A549 treated with AZD2906 at 1 μM for 4 hours (cell line): ENCODE measurements around the gene RAB19. TPM values are rescaled to one million over a fixed set of nuclear protein-coding genes. Genes with fewer than 3 reads are reported as not detected.

Source experiments
- total RNA-seq: library from RNA; stranded (reverse); fragments of 200-300 nt; extraction: Qiagen RNA extraction; gene quantifications from 5 replicates; pipeline ENCODE4 v1.2.3, GENCODE V29; 2022

RAB19 gene
- total RNA-seq = not detected in 5 replicates

DNA sequence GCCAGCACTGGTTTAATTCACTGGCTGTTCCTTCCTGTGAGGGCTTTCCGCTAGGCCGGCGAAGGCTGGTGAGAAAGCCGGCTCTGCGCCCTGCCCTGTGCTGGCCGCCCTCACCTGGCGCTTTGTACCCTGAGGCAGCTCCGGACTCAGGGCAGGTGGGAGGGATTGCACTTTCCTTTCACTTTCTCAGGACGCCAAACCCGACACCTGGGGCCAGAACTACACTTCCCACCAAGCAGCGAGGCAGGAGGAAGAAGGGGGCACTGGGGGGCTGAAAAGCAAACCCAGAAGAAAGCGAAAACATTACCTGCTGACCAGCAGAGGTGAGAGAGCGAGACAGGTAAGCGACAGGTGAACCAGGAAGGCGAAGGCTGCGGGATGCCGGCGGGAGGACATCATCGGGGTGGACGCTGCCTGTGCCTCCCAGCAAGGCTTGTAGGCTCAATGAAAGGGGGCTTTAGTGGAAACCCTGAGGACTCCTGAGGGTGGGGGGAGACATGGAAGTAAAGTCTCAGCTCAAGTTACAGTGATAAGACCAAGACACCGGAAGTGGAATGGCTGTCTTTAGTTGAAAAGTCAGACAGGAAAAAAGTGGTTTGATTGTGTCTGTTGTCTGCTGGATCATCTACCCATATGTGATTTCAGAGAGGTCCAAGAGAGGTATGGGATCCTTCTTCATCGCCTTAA lies at the start of gene RAB19:
RAB19 (plus strand) TSS at position 181 of the 687 bp plus-strand sequence. CDS start 3,589 bp downstream, outside the sequence.

DNA sequence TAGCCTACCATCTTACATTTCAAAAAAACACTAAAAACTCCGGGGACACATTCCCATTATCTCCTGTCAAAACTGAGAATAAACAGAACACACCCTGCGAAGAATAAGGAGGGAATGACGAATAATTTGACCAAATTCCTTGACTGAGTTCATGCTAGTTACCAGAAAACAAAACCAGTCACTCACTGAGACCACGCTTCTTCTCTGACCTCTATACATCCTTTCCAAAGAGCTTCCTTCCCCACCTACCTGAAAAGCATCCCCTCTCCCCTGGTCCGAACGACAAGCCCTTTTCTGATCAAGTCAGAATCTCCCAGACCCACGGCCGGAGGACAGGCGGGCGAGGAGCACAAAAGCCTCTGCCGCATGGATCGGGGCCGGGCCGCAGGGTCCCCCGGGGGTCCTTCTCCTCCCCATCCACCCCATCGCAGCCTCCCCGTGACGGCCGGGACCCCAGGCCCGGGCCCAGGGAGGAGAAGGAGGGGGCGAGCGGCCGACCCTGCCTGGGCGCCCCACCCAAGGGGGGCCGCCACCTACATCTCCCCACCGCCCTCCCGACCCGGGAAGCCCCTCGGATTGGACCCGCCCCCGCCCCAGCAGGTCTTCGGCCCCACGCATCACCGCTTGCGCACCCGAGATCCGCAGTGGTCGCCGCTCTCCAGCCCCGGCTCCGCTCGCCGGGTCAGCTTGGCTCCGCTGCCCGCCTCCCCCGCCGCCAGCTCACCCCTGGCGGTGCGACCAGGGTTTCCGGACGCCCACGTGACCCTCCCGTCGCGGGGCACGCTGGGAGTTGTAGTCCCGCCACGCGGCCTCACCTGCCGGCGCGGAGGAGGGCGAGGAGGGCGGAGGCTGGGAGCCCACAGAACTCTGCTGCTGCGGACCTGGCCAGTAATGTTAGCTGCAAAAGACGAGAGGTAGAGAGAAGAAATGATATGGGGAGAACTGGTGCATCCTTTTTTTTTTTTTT lies 5.8 kb upstream of the RAB19 start, which contains the start of gene SLC37A3:
SLC37A3 (minus strand) TSS at position 747 of the 967 bp plus-strand sequence. CDS start 16,004 bp downstream, outside the sequence.

Other genes with a start within 250 kb of the RAB19 start
- 1.3 to 2.9 TPM (median 2.2 TPM) in 5 replicates for gene KDM7A, start 227.1 kb upstream of the RAB19 start, total RNA-seq
- 23.0 to 30.6 TPM (median 26.6 TPM) in 5 replicates for gene SLC37A3, start 5.5 kb upstream of the RAB19 start, total RNA-seq
- gene MKRN1, start 75.4 kb downstream of the RAB19 start, total RNA-seq = 49.3 to 71.5 TPM (median 53.2 TPM) in 5 replicates
- 0.45 to 0.91 TPM (median 0.68 TPM) in 5 replicates for gene DENND2A, start 236.8 kb downstream of the RAB19 start, total RNA-seq